ENCODE measurements around the gene FAAP20. TPM values are rescaled to one million over a fixed set of nuclear protein-coding genes. Genes with fewer than 3 reads are reported as not detected.

Gene FAAP20
- total and polyA plus RNA-seq, 9 of the 15 experiments (the other 6 are each of a cell fraction or from before 2014, with no cell fraction given) = 0.58 to 143 (median 9.9) TPM

GRCh38 chr1:2172012-2172411 is 22.6 kb downstream of the FAAP20 start (continued):
- TF ChIP-seq NFE2L1 (tag; IDR thresholded peaks at IDR 0.05; ENCODE audit: borderline replicate concordance, low read depth) = no peak

- CTCF ChIA-PET (ENCODE audit: low intra/inter-chr PET ratio) = no interaction called here
- POLR2A ChIA-PET = no interaction called here
- no TSS peak for BruUV-seq (replicated peaks)
- no peaks in the 10 kb centered on the region; the same call in 1 of the 2 replicates for H3K9me3 ChIP-seq (replicated peaks; ENCODE audit: control insufficient read depth, insufficient read depth, low read depth, low read length)
- peaks cover 6% of the 10 kb centered on the region for H3K9me1 ChIP-seq (ENCODE audit: control insufficient read depth, insufficient read depth, low read length)
- in situ Hi-C loops (cut with MboI) = no loop called here
- no peak overlapping the region for H3K9ac ChIP-seq (ENCODE audit: insufficient read depth in 1 of 2, low read depth in 2 of 2, low read length in 2 of 2)
- 7% methylated on average over 11 of the region's 11 CpGs for WGBS (ENCODE audit: insufficient coverage, low coverage, missing lambda C conversion rate)
- H3K4me2 ChIP-seq (ENCODE audit: insufficient read depth, low read length) = no peak overlapping the region
- no peak overlapping the region for H3K27ac ChIP-seq (ENCODE audit: extremely low read depth, low read depth, low read length)
- H4K20me1 ChIP-seq (replicated peaks; ENCODE audit: control insufficient read depth, insufficient read depth, low read length) = no peaks in the 10 kb centered on the region; the same call in 1 of the 2 replicates
- H3K36me3 ChIP-seq (ENCODE audit: control insufficient read depth, insufficient read depth, low read length) = no peaks in the 10 kb centered on the region
- H3K4me1 ChIP-seq (replicated peaks in 1 of 2; ENCODE audit: control insufficient read depth in 2 of 2, insufficient read depth in 2 of 2, low read length in 2 of 2) = peaks cover 10 to 56% of the 10 kb centered on the region in 2 experiments; a peak in 4 of 5 replicates
- intact Hi-C loops (cut with micrococcal nuclease) = no loop called here
- FAIRE-seq = no peak
- no peaks in the 10 kb centered on the region for H3K79me2 ChIP-seq (ENCODE audit: control insufficient read depth, insufficient read depth, low read length)
- peaks cover 46 to 85% of the 10 kb centered on the region in 2 experiments for H3K27me3 ChIP-seq (ENCODE audit: control insufficient read depth in 2 of 2, insufficient read depth in 2 of 2, low read length in 2 of 2)
- no peak overlapping the region for H2AFZ ChIP-seq (ENCODE audit: low read depth, low read length)
- DNase-seq (ENCODE audit: extremely low read depth in 1 of 4, low spot score in 3 of 4) = no peak
- ATAC-seq = no peak
- TF ChIP-seq NBN (IDR thresholded peaks at IDR 0.05; ENCODE audit: low read depth) = no peak
- H3K4me3 ChIP-seq = no peak overlapping the region
Measured at GRCh38 chr1:2170211-2170610, 24.4 kb downstream of the FAAP20 start.

- Histone ChIP-seq H3K4me3 (no peak overlapping the region), H3K4me1 (replicated peaks in 1 of 2; ENCODE audit: control insufficient read depth in 2 of 2, insufficient read depth in 2 of 2, low read length in 2 of 2) (peaks cover 1 to 48% of the 10 kb centered on the region in 2 experiments; a peak in 4 of 5 replicates), H3K79me2 (ENCODE audit: control insufficient read depth, insufficient read depth, low read length) (no peaks in the 10 kb centered on the region), H4K20me1 (replicated peaks; ENCODE audit: control insufficient read depth, insufficient read depth, low read length) (no peaks in the 10 kb centered on the region; the same call in 1 of the 2 replicates), H3K36me3 (ENCODE audit: control insufficient read depth, insufficient read depth, low read length) (no peaks in the 10 kb centered on the region), H3K27me3 (ENCODE audit: control insufficient read depth in 2 of 2, insufficient read depth in 2 of 2, low read length in 2 of 2) (peaks cover 55 to 94% of the 10 kb centered on the region in 2 experiments), H2AFZ (ENCODE audit: low read depth, low read length) (no peak overlapping the region), H3K27ac (ENCODE audit: extremely low read depth, low read depth, low read length) (no peak overlapping the region), H3K9me1 (ENCODE audit: control insufficient read depth, insufficient read depth, low read length) (no peaks in the 10 kb centered on the region), H3K9me3 (replicated peaks; ENCODE audit: control insufficient read depth, insufficient read depth, low read depth, low read length) (peaks cover 6% of the 10 kb centered on the region), H3K9ac (ENCODE audit: insufficient read depth in 1 of 2, low read depth in 2 of 2, low read length in 2 of 2) (no peak overlapping the region), H3K4me2 (ENCODE audit: insufficient read depth, low read length) (no peak overlapping the region)
- CTCF ChIA-PET (ENCODE audit: low intra/inter-chr PET ratio) = no interaction called here
- DNase-seq (ENCODE audit: extremely low read depth in 1 of 4, low spot score in 3 of 4) = no peak
- BruUV-seq (replicated peaks) = no TSS peak
- intact Hi-C loops (cut with micrococcal nuclease) = no loop called here
- WGBS (ENCODE audit: insufficient coverage, low coverage, missing lambda C conversion rate) = 34% methylated on average over 26 of the region's 43 CpGs
- no peak for FAIRE-seq
- in situ Hi-C loops (cut with MboI) = no loop called here
- ATAC-seq = no peak
- POLR2A ChIA-PET = interaction anchor here (0.5 to 1.4 kb wide), 2 partner anchors 62 to 794 kb away, joined by 3 read pairs; partner anchors contain the start of gene AURKAIP1
- TF ChIP-seq MTA3 (IDR thresholded peaks at IDR 0.05; ENCODE audit: borderline replicate concordance) (no peak), DIDO1 (tag; IDR thresholded peaks at IDR 0.05; ENCODE audit: low read depth) (no peak), MAZ (CRISPR knock-in tag; conservative IDR thresholded peaks at IDR 0.05 in 1 of 2, IDR thresholded peaks at IDR 0.05 in 1 of 2) (no peak), CREB3 (tag; conservative IDR thresholded peaks at IDR 0.05; ENCODE audit: low read depth) (no peak)
Measured at GRCh38 chr1:2169200-2169836, 25.3 kb downstream of the FAAP20 start.
